HG02588 (cell line): ENCODE results near the gene CPEB3.

Experiments used
- ATAC-seq: cut with Tn5 transposase; IDR thresholded peaks from one replicate; pipeline ENCODE4 v1.9.1; 2021; ENCODE audit warnings: mild to moderate bottlenecking, moderate library complexity; ENCODE audit not compliant: unreplicated experiment

The CPEB3 gene

GRCh38 chr10:92268748-92269147 is 22.1 kb downstream of the CPEB3 start:
- no peak for ATAC-seq

- no peak for ATAC-seq
These were observed 23.5 kb downstream of the CPEB3 start for GRCh38 chr10:92267343-92267742.

- ATAC-seq: no peak
These were observed 25.1 kb downstream of the CPEB3 start for GRCh38 chr10:92265687-92266258.

- no peak for ATAC-seq
These were observed 26.6 kb downstream of the CPEB3 start for GRCh38 chr10:92264249-92264648.

GRCh38 chr10:92263396-92263795 is 27.5 kb downstream of the CPEB3 start:
- ATAC-seq: no peak

- ATAC-seq: no peak
These were observed 42.3 kb downstream of the CPEB3 start for GRCh38 chr10:92248566-92248965.

GRCh38 chr10:92244796-92245195 is 46.1 kb downstream of the CPEB3 start:
- no peak for ATAC-seq

- no peak for ATAC-seq
These were observed 47.8 kb downstream of the CPEB3 start for GRCh38 chr10:92242910-92243671.

- ATAC-seq: no peak
These were observed 48.5 kb downstream of the CPEB3 start for GRCh38 chr10:92242380-92242779.

GRCh38 chr10:92241501-92241900 is 49.4 kb downstream of the CPEB3 start:
- ATAC-seq: no peak

GRCh38 chr10:92241158-92241500 is 49.7 kb downstream of the CPEB3 start:
- no peak for ATAC-seq

- peak; percentile 61 for ATAC-seq
These were observed 50.4 kb downstream of the CPEB3 start for GRCh38 chr10:92240289-92241157.

- peak; percentile 40 for ATAC-seq
These were observed 51.1 kb downstream of the CPEB3 start for GRCh38 chr10:92239600-92240288.

GRCh38 chr10:92239151-92239599 is 51.7 kb downstream of the CPEB3 start:
- ATAC-seq: no peak

- no peak for ATAC-seq
These were observed 52.2 kb downstream of the CPEB3 start for GRCh38 chr10:92238586-92239098.

GRCh38 chr10:92238054-92238585 is 52.8 kb downstream of the CPEB3 start:
- ATAC-seq: no peak

GRCh38 chr10:92231196-92231595 is 59.7 kb downstream of the CPEB3 start:
- ATAC-seq: no peak

- no peak for ATAC-seq
These were observed 68.1 kb downstream of the CPEB3 start for GRCh38 chr10:92222603-92223262.

- no peak for ATAC-seq
These were observed 71.3 kb downstream of the CPEB3 start for GRCh38 chr10:92219559-92219958.

GRCh38 chr10:92218569-92218968 is 72.3 kb downstream of the CPEB3 start:
- ATAC-seq: no peak
